ENCODE data around the gene ALK. TPM values are rescaled to one million over a fixed set of nuclear protein-coding genes. Genes with fewer than 3 reads are reported as not detected.

The ALK gene
- total RNA-seq, 1 experiment from 2014 or later: 59.6 TPM

DNA sequence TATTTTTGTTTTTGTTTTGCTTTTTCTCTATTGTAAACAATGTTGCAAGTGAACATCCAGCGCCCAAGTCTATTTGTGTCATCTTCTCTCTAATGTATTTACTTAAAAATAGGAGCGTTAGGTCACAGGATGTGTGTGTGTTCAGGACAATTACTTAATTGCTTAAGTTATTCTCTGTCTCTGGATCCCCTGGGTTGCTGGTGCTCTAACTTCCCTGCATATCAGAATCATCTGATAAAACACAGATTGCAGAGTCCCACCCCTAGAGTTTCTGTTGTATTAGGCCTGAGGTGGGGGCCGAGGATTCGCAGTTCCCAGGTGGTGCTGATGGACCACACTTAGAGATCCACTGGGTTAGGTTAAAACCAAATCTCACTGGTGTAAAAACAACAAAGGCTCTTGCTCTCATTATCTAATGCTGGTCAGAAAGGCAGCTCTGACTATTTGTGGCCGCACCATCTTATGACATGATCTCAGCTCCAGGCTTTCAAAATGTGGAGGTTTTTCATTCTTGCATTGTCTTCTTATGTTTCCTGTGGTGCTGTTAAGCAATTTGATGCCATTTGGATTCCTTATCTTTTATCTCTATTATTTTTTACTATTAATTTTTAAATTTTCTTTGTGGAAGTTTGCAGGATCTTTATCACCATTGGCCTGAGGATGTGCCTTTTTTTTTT lies 718.4 kb downstream of the ALK start:
- Histone ChIP-seq H3K4me1 (no peaks in the 10 kb centered on the region), H3K9me3 (replicated peaks) (no peaks in the 10 kb centered on the region), H3K36me3 (peaks cover 21% of the 10 kb centered on the region), H3K4me3 (no peak overlapping the region), H3K27me3 (no peaks in the 10 kb centered on the region), H3K27ac (no peak overlapping the region)
- no peak for DNase-seq

DNA sequence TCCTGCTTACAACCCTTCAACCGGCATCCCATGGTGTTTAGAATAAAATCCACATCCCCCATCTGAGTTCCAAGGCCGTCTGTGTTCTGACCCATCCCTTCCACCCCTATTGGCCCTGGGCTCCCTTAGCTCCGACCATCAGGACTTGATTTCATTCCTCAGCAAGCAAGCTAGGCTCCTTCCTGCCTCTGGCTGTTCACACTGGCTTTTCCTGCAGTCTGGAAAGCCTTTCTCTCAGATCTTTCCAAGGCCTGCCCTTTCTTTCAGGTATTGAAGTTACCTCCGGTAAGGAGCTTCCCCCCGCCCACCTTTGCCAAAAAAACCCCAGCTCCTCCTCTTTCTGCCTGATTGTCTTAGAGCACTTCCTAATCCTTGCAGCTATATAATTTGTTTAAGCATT lies 719.4 kb downstream of the ALK start:
- Histone ChIP-seq H3K27ac (no peak overlapping the region), H3K4me3 (no peak overlapping the region), H3K4me1 (no peaks in the 10 kb centered on the region), H3K36me3 (peaks cover 21% of the 10 kb centered on the region), H3K9me3 (replicated peaks) (no peaks in the 10 kb centered on the region), H3K27me3 (no peaks in the 10 kb centered on the region)
- DNase-seq: no peak

DNA sequence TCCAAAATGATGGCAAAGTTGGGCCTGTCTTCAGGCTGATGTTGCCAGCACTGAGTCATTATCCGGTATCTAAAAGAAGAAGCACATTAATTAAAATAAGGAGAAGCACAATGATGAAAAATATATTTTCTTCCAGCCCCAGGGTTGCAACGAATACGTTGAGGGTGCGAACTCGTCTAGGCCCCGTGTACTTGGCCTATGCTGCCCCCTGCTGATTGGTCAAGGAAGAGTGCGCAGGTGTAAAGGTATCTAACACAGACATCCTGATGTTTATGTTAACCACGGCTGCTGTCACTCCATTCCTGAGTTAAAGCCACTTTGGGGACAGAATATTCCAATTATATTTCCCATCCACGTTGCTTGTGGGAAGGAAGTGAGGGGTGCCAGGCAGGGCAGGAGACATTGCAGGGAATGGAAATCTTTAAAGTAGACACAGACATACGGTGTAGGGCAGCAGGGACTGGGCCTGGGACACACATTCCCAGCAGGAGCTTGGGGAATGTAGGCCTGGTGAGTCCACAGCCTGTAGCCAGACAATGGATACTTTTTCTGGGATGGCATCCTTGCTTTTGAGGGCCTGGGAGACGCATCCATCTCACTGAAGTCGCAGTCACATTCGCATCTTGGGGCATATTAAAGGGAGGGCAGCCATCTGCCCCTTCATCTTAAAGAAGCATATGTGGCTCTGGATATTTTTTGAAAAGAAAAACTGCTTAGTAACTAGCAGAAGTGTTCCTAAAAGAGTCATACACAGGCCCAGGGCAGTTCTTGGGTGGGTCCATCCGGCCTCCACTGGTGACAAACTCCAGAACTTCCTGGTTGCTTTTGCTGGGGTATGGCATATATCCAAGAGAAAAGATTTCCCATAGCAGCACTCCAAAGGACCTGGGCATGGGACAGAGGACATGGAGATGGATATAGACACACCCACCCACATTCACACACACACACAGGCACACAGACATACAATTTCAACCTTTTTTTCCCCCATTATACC lies 724.3 kb downstream of the ALK start:
- Histone ChIP-seq H3K27me3 (no peaks in the 10 kb centered on the region), H3K36me3 (peaks cover 5% of the 10 kb centered on the region; the same call in 1 of the 2 replicates), H3K4me3 (no peak overlapping the region), H3K27ac (no peak overlapping the region), H3K9me3 (replicated peaks) (no peaks in the 10 kb centered on the region), H3K4me1 (no peaks in the 10 kb centered on the region)
- peak; percentile 74 to 86 for DNase-seq

DNA sequence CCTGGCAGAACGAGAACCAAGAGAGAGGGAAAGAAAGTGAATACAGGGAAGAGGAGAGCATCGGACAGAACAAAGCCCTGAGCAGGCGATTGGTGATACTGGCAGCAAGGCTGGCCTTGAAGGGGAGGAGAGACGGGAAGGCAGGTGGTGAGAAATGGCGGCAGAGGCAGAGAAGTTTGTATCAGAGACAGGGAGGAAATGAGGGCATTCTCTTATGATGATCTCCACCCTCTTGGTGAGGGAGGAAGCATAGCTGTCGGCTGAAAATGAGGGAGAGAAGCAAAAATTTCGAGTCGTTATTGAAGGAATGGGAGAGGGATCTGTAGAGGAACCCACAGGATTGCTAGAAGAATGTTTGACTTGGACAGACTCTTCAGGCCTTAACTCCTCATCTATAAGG lies 725.6 kb downstream of the ALK start:
- Histone ChIP-seq H3K4me3 (no peak overlapping the region), H3K27ac (no peak overlapping the region), H3K9me3 (replicated peaks) (no peaks in the 10 kb centered on the region; the same call in 1 of the 2 replicates), H3K4me1 (no peaks in the 10 kb centered on the region), H3K36me3 (peaks cover 10% of the 10 kb centered on the region; the same call in 1 of the 2 replicates), H3K27me3 (no peaks in the 10 kb centered on the region)
- DNase-seq: no peak

DNA sequence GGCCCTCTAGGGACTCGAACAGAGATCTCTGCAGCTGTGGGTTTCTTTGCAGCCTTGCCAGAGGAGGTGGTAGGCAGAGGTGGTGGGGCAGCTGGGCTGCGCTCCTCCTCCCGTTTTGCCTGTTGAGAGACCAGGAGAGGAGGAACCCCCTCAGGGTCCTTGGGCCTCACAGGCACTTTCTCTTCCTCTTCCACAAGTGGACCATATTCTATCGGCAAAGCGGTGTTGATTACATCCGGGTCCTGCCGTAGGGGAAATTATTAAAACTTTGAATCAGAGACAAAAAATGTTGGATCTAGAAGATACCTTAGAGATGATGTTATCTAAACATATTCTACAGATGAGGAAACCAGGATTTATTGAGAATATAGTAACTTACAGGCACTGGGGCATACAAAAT lies 727.7 kb downstream of the ALK start:
- DNase-seq: no peak
- Histone ChIP-seq H3K4me1 (no peaks in the 10 kb centered on the region), H3K4me3 (no peak overlapping the region), H3K36me3 (peaks cover 10% of the 10 kb centered on the region; the same call in 1 of the 2 replicates), H3K27me3 (no peaks in the 10 kb centered on the region), H3K27ac (no peak overlapping the region), H3K9me3 (replicated peaks) (no peaks in the 10 kb centered on the region; the same call in 1 of the 2 replicates)

DNA sequence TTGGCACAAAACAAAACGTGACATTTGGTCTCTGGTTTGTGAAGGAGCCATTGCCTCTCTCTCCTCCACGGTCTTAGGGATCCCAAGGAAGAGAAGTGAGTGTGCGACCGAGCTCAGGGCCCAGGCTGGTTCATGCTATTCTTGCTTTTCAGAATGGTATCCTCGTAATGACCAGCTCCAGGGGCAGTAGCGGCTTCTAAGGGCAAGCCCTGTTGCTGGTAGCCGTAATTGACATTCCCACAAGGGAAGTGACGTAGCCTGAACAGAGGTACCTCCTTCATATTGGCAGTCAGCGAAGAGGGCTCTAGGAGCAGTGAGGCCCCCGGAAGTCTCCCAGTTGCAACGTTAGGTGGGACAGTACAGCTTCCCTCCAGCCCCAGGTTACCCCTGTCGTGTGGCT lies 728.3 kb downstream of the ALK start:
- no peak overlapping the region for H3K4me3 ChIP-seq
- DNase-seq: no peak
- no peaks in the 10 kb centered on the region for H3K4me1 ChIP-seq
- no peaks in the 10 kb centered on the region for H3K27me3 ChIP-seq
- H3K36me3 ChIP-seq: peaks cover 10% of the 10 kb centered on the region; the same call in 1 of the 2 replicates
- H3K9me3 ChIP-seq (replicated peaks): no peaks in the 10 kb centered on the region; the same call in 1 of the 2 replicates
- H3K27ac ChIP-seq: no peak overlapping the region

DNA sequence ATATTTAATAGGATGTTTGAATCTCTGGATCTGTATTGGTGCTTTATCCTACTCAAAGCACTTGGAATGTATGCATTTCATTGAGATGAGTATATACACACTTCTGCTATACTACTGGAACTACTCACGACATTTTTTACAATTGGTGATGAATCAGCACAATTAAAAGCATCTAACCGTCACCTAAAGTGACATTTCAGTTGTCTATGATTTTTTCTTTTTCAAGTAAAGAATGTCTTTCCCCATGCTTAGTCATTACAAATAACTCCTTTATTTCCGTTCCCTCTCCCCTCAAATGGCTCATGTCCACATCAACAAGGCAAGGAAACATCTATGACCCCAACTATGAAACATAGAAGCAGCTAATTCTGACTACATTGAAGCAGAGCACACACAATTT lies 728.9 kb downstream of the ALK start:
- DNase-seq: no peak
- no peaks in the 10 kb centered on the region for H3K27me3 ChIP-seq
- no peaks in the 10 kb centered on the region; the same call in none of the 2 replicates for H3K9me3 ChIP-seq (replicated peaks)
- H3K27ac ChIP-seq: no peak overlapping the region
- H3K4me3 ChIP-seq: no peak overlapping the region
- peaks cover 10% of the 10 kb centered on the region; the same call in 1 of the 2 replicates for H3K36me3 ChIP-seq
- no peaks in the 10 kb centered on the region for H3K4me1 ChIP-seq

DNA sequence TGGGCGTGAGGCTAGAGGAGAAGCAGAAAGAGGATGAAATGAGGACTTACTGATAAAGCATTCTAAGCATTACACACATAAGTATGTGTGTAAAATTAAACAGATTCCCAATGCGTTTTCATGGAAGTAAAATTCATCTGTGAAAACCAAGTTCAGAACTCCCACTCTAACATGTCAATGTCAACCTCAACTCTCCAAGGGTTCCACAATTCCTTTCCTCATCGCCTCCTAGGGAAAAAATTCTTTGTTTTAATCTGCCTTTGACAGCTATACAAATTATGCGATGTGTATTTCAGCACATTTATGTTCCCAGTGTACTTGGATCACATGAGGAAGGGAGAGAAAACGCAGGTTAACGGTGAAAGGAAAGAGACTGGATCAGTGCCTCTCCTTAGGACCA lies 729.6 kb downstream of the ALK start:
- no peak for DNase-seq
- Histone ChIP-seq H3K4me3 (no peak overlapping the region), H3K9me3 (replicated peaks) (no peaks in the 10 kb centered on the region; the same call in none of the 2 replicates), H3K27ac (no peak overlapping the region), H3K27me3 (no peaks in the 10 kb centered on the region), H3K36me3 (peaks cover 10% of the 10 kb centered on the region; the same call in 1 of the 2 replicates), H3K4me1 (no peaks in the 10 kb centered on the region)

DNA sequence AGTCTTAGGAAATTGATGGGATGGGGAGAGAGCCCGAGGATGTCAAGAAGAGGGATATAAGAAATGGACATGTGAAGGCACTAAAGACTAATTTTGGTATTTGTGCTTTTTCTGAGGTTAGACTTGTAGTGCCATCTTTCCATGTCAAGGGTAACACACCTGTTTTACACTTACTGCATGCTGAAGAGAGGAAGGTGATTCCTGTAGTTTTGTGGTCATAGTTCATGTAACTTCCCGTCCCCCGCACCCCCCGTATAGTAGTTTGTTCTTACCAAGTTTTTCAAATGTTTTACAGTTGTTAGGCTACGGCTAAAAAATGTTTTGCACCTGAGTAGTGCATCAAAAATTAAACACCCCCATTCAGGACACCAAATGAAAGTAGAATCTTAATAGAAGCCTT lies 732.3 kb downstream of the ALK start:
- no peak for DNase-seq
- Histone ChIP-seq H3K4me1 (no peaks in the 10 kb centered on the region), H3K9me3 (replicated peaks) (no peaks in the 10 kb centered on the region; the same call in none of the 2 replicates), H3K27ac (no peak overlapping the region), H3K27me3 (no peaks in the 10 kb centered on the region), H3K4me3 (no peak overlapping the region), H3K36me3 (peaks cover 5% of the 10 kb centered on the region; the same call in 1 of the 2 replicates)

DNA sequence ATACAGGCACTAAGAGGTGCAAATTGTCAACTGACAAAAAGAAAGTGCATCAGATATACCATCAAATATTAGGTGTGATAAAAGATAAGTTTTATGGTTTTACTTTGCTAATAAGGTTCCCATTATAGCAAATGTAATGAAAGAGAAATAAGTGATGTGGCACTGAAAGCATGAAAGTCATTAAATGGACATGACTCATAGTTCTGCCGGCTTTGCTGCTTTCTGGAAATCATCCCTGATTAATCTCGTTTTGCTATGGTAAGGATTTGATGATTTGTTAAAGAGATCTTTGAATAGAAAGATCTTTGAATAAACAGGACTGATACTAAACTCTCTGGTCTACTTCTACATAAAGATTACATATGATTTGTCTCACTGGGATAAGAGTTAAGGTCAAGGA lies 733.5 kb downstream of the ALK start:
- no peaks in the 10 kb centered on the region; the same call in none of the 2 replicates for H3K9me3 ChIP-seq (replicated peaks)
- peaks cover 5% of the 10 kb centered on the region for H3K36me3 ChIP-seq
- DNase-seq: no peak
- no peaks in the 10 kb centered on the region for H3K4me1 ChIP-seq
- H3K4me3 ChIP-seq: no peak overlapping the region
- no peaks in the 10 kb centered on the region for H3K27me3 ChIP-seq
- no peak overlapping the region for H3K27ac ChIP-seq

DNA sequence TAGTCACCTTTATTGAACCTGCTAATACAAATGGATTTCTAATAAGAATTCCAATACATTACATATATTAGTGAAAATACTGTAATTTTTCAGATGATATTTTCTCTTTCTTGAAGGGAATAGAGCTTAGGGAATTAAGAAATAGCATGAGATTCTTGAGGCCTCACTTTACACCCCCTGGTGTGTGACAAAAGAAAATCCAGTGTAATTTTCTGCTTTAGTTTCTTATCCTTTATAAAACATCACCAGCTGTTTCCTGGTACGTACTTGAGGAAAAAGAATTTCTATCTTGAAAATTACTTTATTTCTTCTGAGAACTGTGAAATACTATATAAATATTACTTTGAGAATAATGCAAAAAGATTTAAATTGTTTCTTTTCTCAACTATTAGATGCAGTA lies 734.6 kb downstream of the ALK start:
- H3K36me3 ChIP-seq: peaks cover 10% of the 10 kb centered on the region

DNA sequence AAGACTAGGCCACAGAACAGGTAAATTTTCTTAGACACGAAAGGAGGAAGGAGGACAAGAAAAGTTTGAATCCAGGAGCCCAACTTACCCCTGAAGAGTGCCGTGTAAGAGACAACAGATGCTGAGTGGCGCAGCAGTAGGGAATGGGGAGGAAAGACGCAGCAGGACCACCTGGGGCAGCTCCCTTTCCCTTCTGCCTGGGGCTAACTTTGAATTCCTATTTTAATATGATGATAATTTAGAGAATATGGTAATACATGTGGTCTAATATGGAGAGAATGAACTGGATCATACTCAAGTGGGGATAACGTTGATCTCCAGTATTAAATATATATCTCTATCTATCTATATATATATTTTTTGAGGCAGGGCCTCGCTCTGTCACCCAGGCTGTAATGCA lies 736.9 kb downstream of the ALK start:
- no peak for DNase-seq
- Histone ChIP-seq H3K4me3 (no peak overlapping the region), H3K27ac (no peak overlapping the region), H3K4me1 (no peaks in the 10 kb centered on the region), H3K27me3 (no peaks in the 10 kb centered on the region), H3K36me3 (peaks cover 5% of the 10 kb centered on the region; the same call in 1 of the 2 replicates), H3K9me3 (replicated peaks) (no peaks in the 10 kb centered on the region; the same call in 1 of the 2 replicates)

More for the DNA sequence above, 734.6 kb downstream of the ALK start:
- no peak for DNase-seq
- no peak overlapping the region for H3K4me3 ChIP-seq
- no peaks in the 10 kb centered on the region for H3K4me1 ChIP-seq
- H3K9me3 ChIP-seq (replicated peaks): no peaks in the 10 kb centered on the region; the same call in none of the 2 replicates
- no peak overlapping the region for H3K27ac ChIP-seq
- no peaks in the 10 kb centered on the region for H3K27me3 ChIP-seq

DNA sequence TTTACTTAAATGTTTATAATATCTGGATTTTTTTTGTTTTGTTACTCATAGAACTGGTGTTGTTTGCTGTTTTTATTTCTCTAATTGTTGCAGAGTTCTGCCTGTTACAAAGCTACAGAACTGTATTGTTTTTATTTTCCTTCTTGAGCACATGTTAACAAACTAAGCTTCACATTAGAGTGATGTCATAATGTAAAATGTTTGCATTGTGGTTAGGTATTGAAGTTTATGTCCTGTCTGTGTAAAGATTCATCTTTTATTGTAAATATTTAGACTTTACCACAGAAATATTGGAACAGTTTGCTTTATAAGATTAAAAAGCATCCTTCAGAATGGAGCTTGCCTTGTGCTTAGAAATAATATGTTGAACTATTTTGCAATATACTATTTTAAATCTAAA lies 738.5 kb downstream of the ALK start:
- no peak for DNase-seq

DNA sequence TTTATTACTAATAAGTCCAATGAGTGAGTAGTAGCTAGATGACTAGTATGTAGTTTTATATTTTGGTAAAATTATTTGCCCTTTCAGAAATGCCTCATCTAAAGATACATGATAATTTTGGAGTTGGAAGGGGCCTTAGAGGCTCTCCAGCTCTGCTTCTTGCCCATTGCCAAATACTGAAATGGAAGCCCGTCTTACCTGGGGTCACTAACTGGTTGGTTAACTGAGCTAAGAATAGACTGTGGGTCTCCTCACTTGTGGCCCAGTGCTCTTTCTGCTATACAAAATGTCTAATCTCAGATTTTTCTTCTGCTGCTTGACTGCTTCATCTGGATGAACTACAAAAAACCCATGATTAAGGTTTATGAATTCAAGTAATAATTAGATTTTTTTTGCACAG lies 739.1 kb downstream of the ALK start:
- H3K4me3 ChIP-seq: no peak overlapping the region
- peaks cover 5% of the 10 kb centered on the region; the same call in 1 of the 2 replicates for H3K36me3 ChIP-seq
- DNase-seq: no peak
- no peak overlapping the region for H3K27ac ChIP-seq
- no peaks in the 10 kb centered on the region for H3K4me1 ChIP-seq
- no peaks in the 10 kb centered on the region; the same call in 1 of the 2 replicates for H3K9me3 ChIP-seq (replicated peaks)
- H3K27me3 ChIP-seq: no peaks in the 10 kb centered on the region

More for the DNA sequence above, 738.5 kb downstream of the ALK start:
- Histone ChIP-seq H3K27ac (no peak overlapping the region), H3K9me3 (replicated peaks) (no peaks in the 10 kb centered on the region; the same call in 1 of the 2 replicates), H3K27me3 (no peaks in the 10 kb centered on the region), H3K36me3 (peaks cover 5% of the 10 kb centered on the region; the same call in 1 of the 2 replicates), H3K4me1 (no peaks in the 10 kb centered on the region), H3K4me3 (no peak overlapping the region)

DNA sequence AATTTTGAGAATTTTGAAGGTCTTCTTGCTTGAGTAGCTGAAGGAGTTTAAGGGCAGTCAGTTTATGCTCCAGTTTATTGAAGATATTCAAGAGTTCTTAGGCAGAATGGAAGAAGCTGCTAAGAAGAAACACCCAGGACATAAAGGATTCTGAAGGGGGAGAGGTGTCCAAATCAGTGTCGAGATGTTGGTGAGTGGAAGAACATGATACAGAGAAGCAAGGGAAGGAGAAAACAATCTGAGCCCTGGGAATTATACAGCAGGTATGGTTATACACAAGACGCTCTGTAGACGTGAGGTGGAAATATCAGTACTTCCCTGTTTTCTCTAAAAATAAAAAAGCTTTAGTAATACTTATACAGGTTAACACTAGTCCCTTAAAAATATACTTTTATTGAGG lies 746.0 kb downstream of the ALK start:
- no peaks in the 10 kb centered on the region for H3K4me1 ChIP-seq

More for the DNA sequence above, 746.0 kb downstream of the ALK start:
- no peak for DNase-seq
- no peaks in the 10 kb centered on the region for H3K27me3 ChIP-seq
- no peak overlapping the region for H3K4me3 ChIP-seq
- H3K36me3 ChIP-seq: no peaks in the 10 kb centered on the region
- no peak overlapping the region for H3K27ac ChIP-seq
- H3K9me3 ChIP-seq (replicated peaks): no peaks in the 10 kb centered on the region

Measured in SJCRH30 (cell line).